AG04449 (cell line): Measurements from ENCODE around the gene GPS1.

Experiments
- CTCF ChIA-PET: fragments of 350-600 bp; formaldehyde crosslinking; extraction: SDS; loops from one replicate; lab custom pipeline; 2021; ENCODE audit warnings: antibody characterized with exemption; lab: Yijun Ruan, JAX
- POLR2A ChIA-PET: fragments of 400-600, 350-600 bp; formaldehyde crosslinking; extraction: SDS; loops from one replicate; lab custom pipeline; 2020; ENCODE audit warnings: antibody characterized with exemption, inconsistent platforms; lab: Yijun Ruan, JAX
- DNase-seq: peaks from one replicate; pipeline ENCODE4 v3.0.0-alpha.2; 2010; ENCODE audit warnings: low read depth, low spot score
- H3K4me3 ChIP-seq: 2 replicates; pipeline ENCODE4 v1.5.1; 2011; ENCODE audit warnings: low read depth, mild to moderate bottlenecking, control low read depth, low read length
- TF ChIP-seq, protein P1 (sequence below): IDR thresholded peaks from one replicate; pipeline ENCODE4 v1.5.1; 2011; ENCODE audit warnings: mild to moderate bottlenecking, moderate library complexity, low read length, control low read depth, inconsistent platforms; ENCODE audit not compliant: insufficient read depth; ENCODE audit errors: missing control alignments

GPS1 gene

DNA sequence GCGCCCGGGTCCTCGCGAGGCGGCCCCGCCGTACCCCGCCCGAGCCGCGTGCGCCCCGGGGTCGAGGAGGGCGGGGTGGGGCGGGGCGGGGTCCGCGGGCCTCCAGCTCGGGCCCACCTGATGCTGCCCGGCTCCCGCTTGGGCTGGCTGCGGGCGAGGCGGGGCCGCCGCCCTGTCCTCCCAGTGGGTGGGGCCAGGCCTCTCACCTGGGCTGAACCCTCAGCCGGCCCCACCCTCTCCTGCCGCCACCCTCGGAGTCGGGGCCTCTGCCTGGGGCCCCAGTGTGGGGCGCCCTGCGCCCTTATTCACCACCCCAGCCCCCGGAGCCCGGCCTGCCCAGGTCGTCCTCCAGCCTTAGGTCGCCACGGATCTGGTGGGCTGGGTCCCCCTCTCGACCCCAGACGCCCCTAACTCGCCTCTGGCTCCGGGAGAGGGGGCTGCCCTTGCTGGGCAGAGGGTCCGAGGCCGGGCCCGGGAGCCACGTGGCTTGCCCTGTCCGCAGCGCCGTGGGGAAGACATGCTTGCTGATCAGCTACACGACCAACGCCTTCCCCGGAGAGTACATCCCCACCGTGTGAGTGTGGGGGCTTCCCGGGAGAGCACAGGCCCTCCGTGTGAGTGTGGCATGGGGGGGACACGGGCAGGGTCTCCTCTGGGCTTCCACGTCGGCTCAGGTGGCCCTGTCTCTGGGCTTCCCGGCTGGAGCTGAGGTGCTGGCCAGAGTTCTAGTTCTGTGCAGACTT is 19.6 kb upstream of the GPS1 start:
- H3K4me3 ChIP-seq: peak overlapping the region; percentile 61
- ChIA-PET POLR2A (no interaction called here), CTCF (interaction anchor here (0.6 to 4.2 kb wide), 7 partner anchors 9 to 206 kb away, joined by 3 to 94 read pairs (median 5); partner anchors contain the start of genes CENPX, LRRC45 and NOTUM)
- no peak for DNase-seq
- TF ChIP-seq, protein P1, sequence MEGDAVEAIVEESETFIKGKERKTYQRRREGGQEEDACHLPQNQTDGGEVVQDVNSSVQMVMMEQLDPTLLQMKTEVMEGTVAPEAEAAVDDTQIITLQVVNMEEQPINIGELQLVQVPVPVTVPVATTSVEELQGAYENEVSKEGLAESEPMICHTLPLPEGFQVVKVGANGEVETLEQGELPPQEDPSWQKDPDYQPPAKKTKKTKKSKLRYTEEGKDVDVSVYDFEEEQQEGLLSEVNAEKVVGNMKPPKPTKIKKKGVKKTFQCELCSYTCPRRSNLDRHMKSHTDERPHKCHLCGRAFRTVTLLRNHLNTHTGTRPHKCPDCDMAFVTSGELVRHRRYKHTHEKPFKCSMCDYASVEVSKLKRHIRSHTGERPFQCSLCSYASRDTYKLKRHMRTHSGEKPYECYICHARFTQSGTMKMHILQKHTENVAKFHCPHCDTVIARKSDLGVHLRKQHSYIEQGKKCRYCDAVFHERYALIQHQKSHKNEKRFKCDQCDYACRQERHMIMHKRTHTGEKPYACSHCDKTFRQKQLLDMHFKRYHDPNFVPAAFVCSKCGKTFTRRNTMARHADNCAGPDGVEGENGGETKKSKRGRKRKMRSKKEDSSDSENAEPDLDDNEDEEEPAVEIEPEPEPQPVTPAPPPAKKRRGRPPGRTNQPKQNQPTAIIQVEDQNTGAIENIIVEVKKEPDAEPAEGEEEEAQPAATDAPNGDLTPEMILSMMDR: no peak

GRCh38 chr17:82033359-82034085 is 18.2 kb upstream of the GPS1 start:
- TF ChIP-seq, protein P1: no peak
- no peak overlapping the region for H3K4me3 ChIP-seq
- ChIA-PET CTCF (interaction anchor here (1.0 to 1.8 kb wide), 5 partner anchors 14 to 120 kb away, joined by 3 to 5 read pairs (median 3); no protein-coding TSS in a partner anchor), POLR2A (no interaction called here)
- DNase-seq: no peak

GRCh38 chr17:82034371-82035011 is 17.2 kb upstream of the GPS1 start:
- CTCF ChIA-PET: interaction anchor here (0.7 to 7.4 kb wide), 5 partner anchors 8 to 287 kb away, joined by 3 to 39 read pairs (median 5); partner anchors contain the start of genes CENPX, LRRC45 and NOTUM
- no peak overlapping the region for H3K4me3 ChIP-seq
- POLR2A ChIA-PET: no interaction called here
- TF ChIP-seq, protein P1: no peak
- DNase-seq: no peak

DNA sequence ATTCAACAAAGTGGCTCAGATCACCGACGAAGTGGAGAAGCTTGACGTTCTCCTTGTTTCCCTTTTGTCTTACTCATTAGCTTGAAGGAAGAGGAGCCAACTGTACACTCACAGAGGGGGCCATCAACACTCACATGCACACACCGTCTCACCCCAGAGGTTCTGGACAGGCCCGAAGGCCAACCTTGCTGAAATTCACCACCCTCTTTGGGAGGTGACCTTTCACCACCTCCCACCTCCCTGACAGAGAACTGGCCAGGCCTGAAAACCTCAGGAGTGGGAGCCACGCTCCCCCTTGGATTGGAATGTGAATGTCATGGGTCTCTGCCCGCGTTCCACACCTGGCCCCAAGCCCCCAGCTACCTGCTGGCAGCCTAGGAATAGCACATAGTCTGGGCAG is 16.2 kb upstream of the GPS1 start:
- TF ChIP-seq, protein P1: no peak
- H3K4me3 ChIP-seq: no peak overlapping the region
- DNase-seq: no peak
- ChIA-PET CTCF (interaction anchor here (0.7 to 7.4 kb wide), 5 partner anchors 12 to 120 kb away, joined by 3 to 39 read pairs (median 6); partner anchors contain the start of genes CENPX, GPS1, LRRC45 and NOTUM), POLR2A (interaction anchor here (1.0 kb wide), 1 partner anchor 76 kb away, joined by 3 read pairs; no protein-coding TSS in a partner anchor)

GRCh38 chr17:82035956-82036633 is 15.6 kb upstream of the GPS1 start:
- ChIA-PET CTCF (interaction anchor here (0.7 to 7.4 kb wide), 8 partner anchors 10 to 119 kb away, joined by 3 to 39 read pairs (median 4); partner anchors contain the start of genes CENPX, GPS1, LRRC45 and NOTUM), POLR2A (interaction anchor here (1.0 kb wide), 1 partner anchor 77 kb away, joined by 3 read pairs; no protein-coding TSS in a partner anchor)
- TF ChIP-seq, protein P1: no peak
- peak overlapping the region; percentile 72 for H3K4me3 ChIP-seq
- DNase-seq: no peak
